Measurements from ENCODE around the gene ZNF512B.

ZNF512B gene

DNA sequence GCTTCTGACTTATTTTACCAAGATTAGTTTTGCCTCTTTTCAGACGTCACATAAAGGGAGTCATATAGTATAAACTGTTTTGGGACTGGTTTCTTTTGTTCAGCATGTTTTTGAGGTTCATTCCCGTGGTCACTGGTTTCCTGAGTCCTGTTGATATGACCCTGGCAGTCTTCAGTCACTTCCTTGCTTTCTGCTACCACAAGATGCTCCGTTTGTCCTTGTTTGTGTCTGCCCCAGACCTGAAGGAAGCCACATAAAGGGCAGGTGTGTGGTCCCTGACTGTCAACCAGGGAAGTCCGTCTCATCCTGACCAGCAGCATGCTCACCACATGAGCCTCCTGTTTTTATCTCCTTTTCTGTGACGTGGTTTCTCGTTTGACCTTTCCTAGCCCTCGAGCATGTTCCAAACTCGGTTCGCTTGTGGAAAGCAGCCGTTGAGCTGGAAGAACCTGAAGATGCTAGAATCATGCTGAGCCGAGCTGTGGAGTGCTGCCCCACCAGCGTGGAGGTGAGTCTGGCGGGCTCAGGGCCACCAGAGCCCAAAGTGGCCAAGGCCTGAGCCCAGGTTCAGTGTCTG is 40.2 kb upstream of the ZNF512B start:
- H3K27ac ChIP-seq: no peak overlapping the region
- peaks cover 54% of the 10 kb centered on the region for H3K36me3 ChIP-seq (replicated peaks)

DNA sequence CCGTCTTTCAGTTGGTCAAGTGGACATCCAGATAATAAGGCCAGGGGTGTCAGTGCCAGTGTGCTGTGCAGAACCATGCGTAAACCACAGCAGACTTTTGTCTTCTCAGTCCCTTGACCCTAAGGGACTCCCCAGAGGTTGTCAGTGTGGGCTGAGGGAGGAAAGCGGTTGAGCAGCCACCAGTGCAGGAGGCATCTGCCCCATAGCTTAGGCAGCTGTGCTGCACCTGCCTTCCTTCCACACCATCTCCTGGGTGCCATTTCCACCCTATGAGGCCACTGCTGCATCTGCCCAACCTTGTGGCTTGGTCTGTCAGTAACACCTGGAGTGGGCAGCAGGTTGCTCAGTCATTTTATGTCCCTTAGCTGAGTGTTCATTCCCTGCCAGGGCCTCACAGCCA is 37.2 kb upstream of the ZNF512B start:
- peaks cover 65% of the 10 kb centered on the region for H3K36me3 ChIP-seq (replicated peaks)
- no peak overlapping the region for H3K27ac ChIP-seq
- no peak for DNase-seq
- no peak overlapping the region for H3K4me3 ChIP-seq (ENCODE audit: low read depth, low read length)
- no peaks in the 10 kb centered on the region for H3K27me3 ChIP-seq (replicated peaks)
- TF ChIP-seq, protein P1, sequence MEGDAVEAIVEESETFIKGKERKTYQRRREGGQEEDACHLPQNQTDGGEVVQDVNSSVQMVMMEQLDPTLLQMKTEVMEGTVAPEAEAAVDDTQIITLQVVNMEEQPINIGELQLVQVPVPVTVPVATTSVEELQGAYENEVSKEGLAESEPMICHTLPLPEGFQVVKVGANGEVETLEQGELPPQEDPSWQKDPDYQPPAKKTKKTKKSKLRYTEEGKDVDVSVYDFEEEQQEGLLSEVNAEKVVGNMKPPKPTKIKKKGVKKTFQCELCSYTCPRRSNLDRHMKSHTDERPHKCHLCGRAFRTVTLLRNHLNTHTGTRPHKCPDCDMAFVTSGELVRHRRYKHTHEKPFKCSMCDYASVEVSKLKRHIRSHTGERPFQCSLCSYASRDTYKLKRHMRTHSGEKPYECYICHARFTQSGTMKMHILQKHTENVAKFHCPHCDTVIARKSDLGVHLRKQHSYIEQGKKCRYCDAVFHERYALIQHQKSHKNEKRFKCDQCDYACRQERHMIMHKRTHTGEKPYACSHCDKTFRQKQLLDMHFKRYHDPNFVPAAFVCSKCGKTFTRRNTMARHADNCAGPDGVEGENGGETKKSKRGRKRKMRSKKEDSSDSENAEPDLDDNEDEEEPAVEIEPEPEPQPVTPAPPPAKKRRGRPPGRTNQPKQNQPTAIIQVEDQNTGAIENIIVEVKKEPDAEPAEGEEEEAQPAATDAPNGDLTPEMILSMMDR (IDR thresholded peaks at IDR 0.05; ENCODE audit: low read depth, low read length, missing control alignments): no peak
- in situ Hi-C loops (cut with HindIII; ENCODE audit: low pct_ligation_motif_present, low sequenced_read_pairs): no loop called here

More for the DNA sequence above, 40.2 kb upstream of the ZNF512B start:
- peak; percentile 7 for DNase-seq
- Histone ChIP-seq H3K4me3 (ENCODE audit: low read depth, low read length) (no peak overlapping the region), H3K27me3 (replicated peaks) (no peaks in the 10 kb centered on the region)
- in situ Hi-C loops (cut with HindIII; ENCODE audit: low pct_ligation_motif_present, low sequenced_read_pairs): no loop called here
- TF ChIP-seq, protein P1 (IDR thresholded peaks at IDR 0.05; ENCODE audit: low read depth, low read length, missing control alignments): no peak

DNA sequence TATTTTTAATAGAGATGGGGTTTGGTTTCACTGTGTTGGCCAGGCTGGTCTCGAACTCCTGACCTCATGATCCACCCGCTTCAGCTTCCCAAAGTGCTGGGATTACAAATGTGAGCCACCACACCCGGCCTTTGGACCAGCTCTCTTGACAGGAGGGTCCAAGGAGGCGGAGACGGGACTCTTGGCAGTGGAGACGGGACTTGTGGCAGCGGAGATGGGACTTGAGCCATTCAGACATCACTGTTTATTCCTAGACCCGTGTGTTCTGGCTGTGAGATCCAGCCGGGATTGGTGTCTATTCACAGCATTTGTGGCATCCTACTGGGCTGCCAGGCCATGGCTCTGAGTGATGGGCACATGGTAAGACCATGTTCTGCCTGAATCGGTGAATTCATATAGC is 36.8 kb upstream of the ZNF512B start:
- peaks cover 67% of the 10 kb centered on the region for H3K36me3 ChIP-seq (replicated peaks)
- DNase-seq: no peak
- H3K27me3 ChIP-seq (replicated peaks): no peaks in the 10 kb centered on the region
- no peak overlapping the region for H3K4me3 ChIP-seq (ENCODE audit: low read depth, low read length)
- TF ChIP-seq, protein P1 (IDR thresholded peaks at IDR 0.05; ENCODE audit: low read depth, low read length, missing control alignments): no peak
- in situ Hi-C loops (cut with HindIII; ENCODE audit: low pct_ligation_motif_present, low sequenced_read_pairs): no loop called here
- no peak overlapping the region for H3K27ac ChIP-seq

DNA sequence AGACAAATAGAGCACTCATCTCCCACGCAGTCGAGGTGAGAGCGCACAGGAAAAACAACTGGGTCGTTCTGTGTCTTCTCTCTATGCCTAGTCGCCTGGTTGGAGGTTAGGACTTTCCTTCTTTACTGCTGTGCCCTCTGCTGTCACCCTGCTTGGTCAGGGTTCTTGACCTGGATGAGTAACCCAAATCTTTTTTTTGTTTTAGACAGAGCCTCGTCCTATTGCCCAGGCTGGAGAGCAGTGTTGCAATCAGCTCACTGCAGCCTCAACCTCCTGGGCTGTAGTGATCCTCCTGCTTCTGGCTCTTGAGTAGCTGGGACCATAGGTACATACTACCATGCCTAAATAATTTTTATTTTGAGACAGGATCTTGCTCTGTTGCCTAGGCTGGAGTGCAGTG is 35.7 kb upstream of the ZNF512B start:
- H3K4me3 ChIP-seq (ENCODE audit: low read depth, low read length): no peak overlapping the region
- TF ChIP-seq, protein P1 (IDR thresholded peaks at IDR 0.05; ENCODE audit: low read depth, low read length, missing control alignments): no peak
- no peak for DNase-seq
- peaks cover 67% of the 10 kb centered on the region for H3K36me3 ChIP-seq (replicated peaks)
- no peak overlapping the region for H3K27ac ChIP-seq
- H3K27me3 ChIP-seq (replicated peaks): no peaks in the 10 kb centered on the region
- in situ Hi-C loops (cut with HindIII; ENCODE audit: low pct_ligation_motif_present, low sequenced_read_pairs): no loop called here

DNA sequence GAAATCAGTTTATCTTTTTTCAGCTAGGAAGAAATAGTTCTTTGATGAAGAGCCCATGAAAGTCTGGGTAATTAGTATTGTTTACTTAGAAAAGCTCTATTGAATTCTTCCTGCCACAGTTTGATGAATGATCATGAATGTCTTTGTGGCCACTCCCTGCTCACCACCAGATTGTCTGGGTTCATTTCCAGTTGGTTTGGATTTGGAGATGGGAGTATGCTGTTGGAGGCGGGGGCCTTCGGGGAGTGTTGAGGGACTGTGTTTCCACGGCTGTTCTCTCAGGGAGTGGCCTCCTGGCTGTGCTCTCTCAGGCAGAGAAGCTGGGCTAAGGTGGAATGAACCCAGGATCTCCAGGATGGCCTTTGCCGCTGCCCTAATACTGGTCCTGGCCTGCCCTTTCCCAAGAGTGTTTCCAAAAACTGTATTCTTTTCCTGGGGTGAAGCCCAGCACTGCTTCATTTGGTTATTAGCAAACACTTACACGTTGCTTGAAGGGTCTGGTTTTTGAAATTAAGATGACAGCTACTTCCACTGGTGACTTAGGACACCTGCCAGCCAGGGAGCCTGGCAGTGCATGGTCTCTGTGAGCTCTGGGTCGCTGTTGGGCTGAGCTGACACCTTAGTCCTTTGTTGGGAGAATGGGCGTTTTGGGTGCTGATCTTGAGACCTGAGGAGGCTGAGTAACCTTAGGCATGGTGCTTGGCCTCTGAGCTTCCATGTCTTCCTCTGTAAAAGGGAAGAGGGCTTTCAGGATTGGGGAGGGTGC is 34.4 kb upstream of the ZNF512B start:
- Histone ChIP-seq H3K27ac (no peak overlapping the region), H3K27me3 (replicated peaks) (no peaks in the 10 kb centered on the region), H3K36me3 (replicated peaks) (peaks cover 65% of the 10 kb centered on the region), H3K4me3 (ENCODE audit: low read depth, low read length) (no peak overlapping the region)
- no peak for DNase-seq
- in situ Hi-C loops (cut with HindIII; ENCODE audit: low pct_ligation_motif_present, low sequenced_read_pairs): no loop called here
- TF ChIP-seq, protein P1 (IDR thresholded peaks at IDR 0.05; ENCODE audit: low read depth, low read length, missing control alignments): no peak
